ENCODE measurements around the gene HRAS.

DNA sequence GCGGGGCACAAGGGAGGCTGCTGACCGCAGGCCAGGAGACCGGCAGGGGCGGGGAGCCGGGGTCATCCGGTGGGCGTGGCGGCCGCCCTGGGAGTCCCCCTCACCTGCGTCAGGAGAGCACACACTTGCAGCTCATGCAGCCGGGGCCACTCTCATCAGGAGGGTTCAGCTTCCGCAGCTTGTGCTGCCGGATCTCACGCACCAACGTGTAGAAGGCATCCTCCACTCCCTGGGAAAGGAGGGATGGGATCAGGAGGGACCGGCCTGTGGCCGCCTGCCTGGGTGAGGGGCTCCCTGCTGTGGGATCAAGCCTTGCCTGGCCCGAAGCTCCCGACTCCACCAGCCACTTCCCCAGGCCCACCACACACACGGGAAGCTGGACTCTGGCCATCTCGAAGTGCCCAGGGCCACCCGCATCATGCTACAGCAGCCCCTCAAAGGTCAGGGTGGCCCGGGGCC, 2.8 kb downstream of the HRAS start:
- TF ChIP-seq, protein P1, sequence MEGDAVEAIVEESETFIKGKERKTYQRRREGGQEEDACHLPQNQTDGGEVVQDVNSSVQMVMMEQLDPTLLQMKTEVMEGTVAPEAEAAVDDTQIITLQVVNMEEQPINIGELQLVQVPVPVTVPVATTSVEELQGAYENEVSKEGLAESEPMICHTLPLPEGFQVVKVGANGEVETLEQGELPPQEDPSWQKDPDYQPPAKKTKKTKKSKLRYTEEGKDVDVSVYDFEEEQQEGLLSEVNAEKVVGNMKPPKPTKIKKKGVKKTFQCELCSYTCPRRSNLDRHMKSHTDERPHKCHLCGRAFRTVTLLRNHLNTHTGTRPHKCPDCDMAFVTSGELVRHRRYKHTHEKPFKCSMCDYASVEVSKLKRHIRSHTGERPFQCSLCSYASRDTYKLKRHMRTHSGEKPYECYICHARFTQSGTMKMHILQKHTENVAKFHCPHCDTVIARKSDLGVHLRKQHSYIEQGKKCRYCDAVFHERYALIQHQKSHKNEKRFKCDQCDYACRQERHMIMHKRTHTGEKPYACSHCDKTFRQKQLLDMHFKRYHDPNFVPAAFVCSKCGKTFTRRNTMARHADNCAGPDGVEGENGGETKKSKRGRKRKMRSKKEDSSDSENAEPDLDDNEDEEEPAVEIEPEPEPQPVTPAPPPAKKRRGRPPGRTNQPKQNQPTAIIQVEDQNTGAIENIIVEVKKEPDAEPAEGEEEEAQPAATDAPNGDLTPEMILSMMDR (IDR thresholded peaks at IDR 0.05), result no peak
- no peak for TF ChIP-seq EZH2 (IDR thresholded peaks at IDR 0.05; ENCODE audit: borderline replicate concordance, insufficient read depth, low read depth, low read length, poor library complexity, severe bottlenecking)

All from B cell (primary cell).